Hepatocyte (in vitro differentiated cells): ENCODE results near the gene PEAK1. TPM values are rescaled to one million over a fixed set of nuclear protein-coding genes. Genes with fewer than 3 reads are reported as not detected.
"Not testable (repeated sequence)": the region's sequence is repeated elsewhere in the genome, so short reads cannot be mapped to it uniquely, and the experiment has no call there.

Experiments
- DNase-seq: peaks from one replicate; pipeline ENCODE4 v3.0.0-alpha.2; 2016; ENCODE audit warnings: low spot score
- H2AFZ ChIP-seq: fragments of 200-600 bp; sonication (generic); 2 replicates; pipeline ENCODE4 v1.6.0; 2016; ENCODE audit warnings: antibody characterized with exemption, mild to moderate bottlenecking
- H3K27ac ChIP-seq: fragments of 200-600 bp; sonication (generic); 2 replicates; pipeline ENCODE4 v1.5.1; 2016; ENCODE audit warnings: mild to moderate bottlenecking
- H3K27me3 ChIP-seq: fragments of 200-600 bp; sonication (generic); 2 replicates; pipeline ENCODE4 v1.6.1; 2016
- H3K36me3 ChIP-seq: fragments of 200-600 bp; sonication (generic); replicated peaks from 2 replicates; pipeline ENCODE4 v1.5.1; 2016; ENCODE audit warnings: low read depth; ENCODE audit not compliant: insufficient read depth
- H3K4me1 ChIP-seq: fragments of 200-600 bp; sonication (generic); 2 replicates; pipeline ENCODE4 v1.5.1; 2016; ENCODE audit warnings: mild to moderate bottlenecking, moderate library complexity; ENCODE audit not compliant: insufficient read depth
- H3K4me2 ChIP-seq: fragments of 200-600 bp; sonication (generic); 2 replicates; pipeline ENCODE4 v1.6.0; 2016
- H3K4me3 ChIP-seq: fragments of 200-600 bp; sonication (generic); 2 replicates; pipeline ENCODE4 v1.5.1; 2016; ENCODE audit warnings: mild to moderate bottlenecking
- H3K79me2 ChIP-seq: fragments of 200-600 bp; sonication (generic); 2 replicates; pipeline ENCODE4 v1.6.0; 2017; ENCODE audit warnings: mild to moderate bottlenecking
- H3K9me2 ChIP-seq: fragments of 200-600 bp; sonication (generic); replicated peaks from 2 replicates; pipeline ENCODE4 v1.6.0; 2017; ENCODE audit warnings: mild to moderate bottlenecking; ENCODE audit not compliant: insufficient read depth
- H3K9me3 ChIP-seq: fragments of 200-600 bp; sonication (generic); 2 replicates; pipeline ENCODE4 v1.5.1; 2016; ENCODE audit warnings: low read depth, mild to moderate bottlenecking
- H4K20me1 ChIP-seq: fragments of 200-600 bp; sonication (generic); 2 replicates; pipeline ENCODE4 v1.6.0; 2016; ENCODE audit warnings: mild to moderate bottlenecking; ENCODE audit not compliant: insufficient read depth, poor library complexity, severe bottlenecking
- EZH2 ChIP-seq: fragments of 200-600 bp; sonication (generic); IDR thresholded peaks from 2 replicates; pipeline ENCODE4 v1.6.1; 2016; ENCODE audit warnings: antibody characterized with exemption, mild to moderate bottlenecking, borderline replicate concordance
- EZH2phosphoT487 ChIP-seq: fragments of 200-600 bp; sonication (generic); IDR thresholded peaks from one replicate; pipeline ENCODE4 v1.6.1; 2018; ENCODE audit warnings: antibody characterized with exemption, mild to moderate bottlenecking, low read depth, moderate library complexity; ENCODE audit not compliant: unreplicated experiment, severe bottlenecking
- WGBS: methylation state at CpG from one replicate; pipeline ENCODE4 v1.1.6; 2016; ENCODE audit warnings: low lambda C conversion rate; ENCODE audit errors: missing lambda C conversion rate; 5-methylcytosine and 5-hydroxymethylcytosine counted together
- polyA plus RNA-seq: library from polyadenylated mRNA; unstranded; fragments of >200 nt; fragmentation: Nextera tagmentation; extraction: Ambion mirVana; gene quantifications from 2 replicates; pipeline ENCODE4 v1.2.1, GENCODE V29; 2016
- total RNA-seq: library from RNA; depleted of rRNA; stranded (reverse); fragments of >200 nt; gene quantifications from 2 replicates; pipeline ENCODE4 v1.2.3, GENCODE V29; 2014
- TF ChIP-seq, protein P1 (sequence below): fragments of 200-600 bp; sonication (generic); IDR thresholded peaks from 2 replicates; pipeline ENCODE4 v1.5.1; 2016; ENCODE audit warnings: antibody characterized with exemption, mild to moderate bottlenecking; ENCODE audit not compliant: poor library complexity

PEAK1 gene
- total and polyA plus RNA-seq, 2 experiments from 2014 or later: 8.1 to 27.1 TPM

DNA sequence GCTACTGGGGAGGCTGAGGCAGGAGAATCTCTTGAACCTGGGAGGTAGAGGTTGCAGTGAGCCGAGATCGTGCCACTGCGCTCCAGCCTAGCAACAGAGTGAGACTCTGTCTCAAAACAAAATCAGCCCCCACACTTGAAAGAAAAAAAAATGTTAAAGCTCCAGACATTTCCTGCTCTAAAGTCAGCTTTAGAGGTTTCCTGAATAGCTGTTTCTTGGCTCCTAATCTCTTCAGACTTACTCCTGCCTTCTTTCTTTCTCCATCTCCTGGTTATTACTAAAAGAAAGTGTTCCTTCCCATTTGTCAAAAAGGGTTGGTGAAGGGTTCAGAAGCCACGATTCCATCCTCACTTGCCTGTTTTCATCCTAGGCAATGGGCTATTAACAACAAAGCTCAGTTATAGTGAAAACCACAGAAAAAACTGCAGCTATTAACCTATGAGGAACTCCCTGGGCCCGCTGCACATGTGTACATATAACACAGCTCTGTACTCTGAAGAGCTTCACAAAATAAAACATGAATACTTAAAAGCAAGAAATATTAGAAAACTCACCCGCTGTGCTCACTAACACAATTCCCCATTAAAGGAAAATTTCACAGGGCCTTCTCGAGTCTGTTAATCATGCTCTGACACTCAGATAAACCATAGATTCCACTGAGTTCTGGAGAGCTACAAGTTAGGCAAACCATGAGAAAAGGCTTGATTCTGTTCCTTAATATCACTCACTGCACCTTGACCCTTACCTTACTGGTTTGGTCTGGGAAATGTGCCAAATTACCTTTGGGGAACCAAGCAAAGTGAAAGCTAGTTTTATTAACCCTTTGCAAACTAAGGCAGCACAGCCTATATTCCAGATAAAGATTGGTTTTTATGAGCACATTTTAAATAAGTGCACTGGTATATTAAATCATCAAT is 259.1 kb downstream of the PEAK1 start:
- Histone ChIP-seq H2AFZ (no peak overlapping the region), H4K20me1 (no peaks in the 10 kb centered on the region), H3K4me2 (peak overlapping the region; percentile 37), H3K27me3 (no peaks in the 10 kb centered on the region), H3K4me1 (peaks cover 9% of the 10 kb centered on the region), H3K36me3 (no peaks in the 10 kb centered on the region), H3K4me3 (no peak overlapping the region), H3K9me3 (no peaks in the 10 kb centered on the region), H3K27ac (peak overlapping the region; percentile 46), H3K79me2 (no peaks in the 10 kb centered on the region), H3K9me2 (no peaks in the 10 kb centered on the region)
- 59% methylated on average over 7 of the region's 7 CpGs for WGBS
- peak; percentile 39 for DNase-seq
- no peak for TF ChIP-seq EZH2
- TF ChIP-seq, protein P1, sequence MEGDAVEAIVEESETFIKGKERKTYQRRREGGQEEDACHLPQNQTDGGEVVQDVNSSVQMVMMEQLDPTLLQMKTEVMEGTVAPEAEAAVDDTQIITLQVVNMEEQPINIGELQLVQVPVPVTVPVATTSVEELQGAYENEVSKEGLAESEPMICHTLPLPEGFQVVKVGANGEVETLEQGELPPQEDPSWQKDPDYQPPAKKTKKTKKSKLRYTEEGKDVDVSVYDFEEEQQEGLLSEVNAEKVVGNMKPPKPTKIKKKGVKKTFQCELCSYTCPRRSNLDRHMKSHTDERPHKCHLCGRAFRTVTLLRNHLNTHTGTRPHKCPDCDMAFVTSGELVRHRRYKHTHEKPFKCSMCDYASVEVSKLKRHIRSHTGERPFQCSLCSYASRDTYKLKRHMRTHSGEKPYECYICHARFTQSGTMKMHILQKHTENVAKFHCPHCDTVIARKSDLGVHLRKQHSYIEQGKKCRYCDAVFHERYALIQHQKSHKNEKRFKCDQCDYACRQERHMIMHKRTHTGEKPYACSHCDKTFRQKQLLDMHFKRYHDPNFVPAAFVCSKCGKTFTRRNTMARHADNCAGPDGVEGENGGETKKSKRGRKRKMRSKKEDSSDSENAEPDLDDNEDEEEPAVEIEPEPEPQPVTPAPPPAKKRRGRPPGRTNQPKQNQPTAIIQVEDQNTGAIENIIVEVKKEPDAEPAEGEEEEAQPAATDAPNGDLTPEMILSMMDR: no peak
- no peak for TF ChIP-seq EZH2phosphoT487

DNA sequence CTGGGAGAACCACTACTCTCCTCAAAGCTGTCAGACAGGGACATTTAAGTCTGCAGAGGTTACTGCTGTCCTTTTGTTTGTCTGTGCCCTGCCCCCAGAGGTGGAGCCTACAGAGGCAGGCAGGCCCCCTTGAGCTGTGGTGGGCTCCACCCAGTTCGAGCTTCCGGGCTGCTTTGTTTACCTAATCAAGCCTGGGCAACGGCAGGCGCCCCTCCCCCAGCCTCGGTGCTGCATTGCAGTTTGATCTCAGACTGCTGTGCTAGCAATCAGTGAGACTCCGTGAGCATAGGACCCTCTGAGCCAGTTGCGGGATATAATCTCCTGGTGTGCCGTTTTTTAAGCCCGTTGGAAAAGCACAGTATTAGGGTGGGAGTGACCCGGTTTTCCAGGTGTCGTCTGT is 263.9 kb downstream of the PEAK1 start:
- 81% methylated on average over 11 of the region's 11 CpGs for WGBS
- H3K9me3 ChIP-seq, H3K27me3 ChIP-seq, H3K4me2 ChIP-seq, H4K20me1 ChIP-seq, H3K79me2 ChIP-seq, H3K36me3 ChIP-seq, H3K27ac ChIP-seq, H3K4me3 ChIP-seq, H3K9me2 ChIP-seq, DNase-seq, H3K4me1 ChIP-seq, H2AFZ ChIP-seq: not testable (repeated sequence)

DNA sequence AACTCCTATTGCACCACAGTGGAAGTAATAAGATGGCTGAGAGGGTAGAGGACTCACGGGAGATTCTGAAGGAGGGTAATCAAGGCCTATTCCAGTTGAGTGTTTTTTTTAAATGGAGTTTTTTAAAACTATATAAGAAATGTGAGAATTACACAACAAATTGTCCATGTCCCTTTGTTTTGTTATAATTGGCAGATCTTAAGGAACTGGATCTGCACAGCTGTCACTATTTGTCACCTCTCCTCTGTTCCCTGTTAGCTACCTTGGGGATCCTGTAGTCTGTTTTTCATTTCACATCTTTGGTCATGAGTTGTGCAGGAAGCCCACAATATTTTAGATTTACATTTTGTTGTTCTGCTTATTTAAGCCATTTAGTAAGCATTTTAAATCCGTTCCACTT is 271.7 kb downstream of the PEAK1 start:
- Histone ChIP-seq H3K36me3 (no peaks in the 10 kb centered on the region), H3K4me2 (no peak overlapping the region), H3K4me1 (peaks cover 25% of the 10 kb centered on the region), H3K79me2 (no peaks in the 10 kb centered on the region), H3K27ac (no peak overlapping the region), H3K9me2 (no peaks in the 10 kb centered on the region), H3K9me3 (no peaks in the 10 kb centered on the region), H3K27me3 (no peaks in the 10 kb centered on the region), H4K20me1 (no peaks in the 10 kb centered on the region), H3K4me3 (no peak overlapping the region), H2AFZ (no peak overlapping the region)
- WGBS: 89% methylated on average over 2 of the region's 2 CpGs
- no peak for DNase-seq
- TF ChIP-seq EZH2phosphoT487 (no peak), EZH2 (no peak)

DNA sequence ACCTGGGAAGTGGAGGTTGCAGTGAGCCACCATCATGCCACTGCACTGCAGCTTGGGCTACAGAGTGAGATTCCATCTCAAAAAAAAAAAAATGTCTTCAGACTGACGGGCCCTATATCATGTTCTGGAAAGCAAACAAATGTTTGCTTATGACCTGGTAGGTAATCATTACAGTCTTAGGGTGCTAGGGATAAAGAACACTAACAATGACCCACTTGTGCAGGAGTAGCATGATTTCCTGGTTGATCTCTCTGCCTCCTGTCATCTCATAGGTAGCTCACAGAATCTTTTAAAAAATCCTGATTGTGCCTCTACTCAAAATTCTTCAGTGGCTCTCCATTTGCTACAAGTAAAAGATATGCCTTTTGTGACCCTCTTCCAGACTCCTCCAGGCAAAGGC is 274.5 kb downstream of the PEAK1 start:
- Histone ChIP-seq H3K36me3 (no peaks in the 10 kb centered on the region), H2AFZ (no peak overlapping the region), H3K4me1 (peaks cover 25% of the 10 kb centered on the region), H3K79me2 (no peaks in the 10 kb centered on the region), H3K27ac (peak overlapping the region; percentile 89), H3K4me3 (no peak overlapping the region), H3K9me2 (no peaks in the 10 kb centered on the region), H4K20me1 (no peaks in the 10 kb centered on the region), H3K27me3 (no peaks in the 10 kb centered on the region), H3K4me2 (peak overlapping the region; percentile 29), H3K9me3 (peaks cover 13% of the 10 kb centered on the region)
- WGBS: 40% methylated on average over 1 of the region's 1 CpG
- TF ChIP-seq, protein P1: no peak
- TF ChIP-seq EZH2phosphoT487 (no peak), EZH2 (no peak)
- DNase-seq: no peak
